HEK293 (cell line): Measurements from ENCODE around the gene TUBB3.

Experiments used
- HOXA7 ChIP-seq: sonication (generic); formaldehyde crosslinking; IDR thresholded peaks from 2 replicates; pipeline ENCODE4 v1.8.1; 2022; ENCODE audit warnings: missing genetic modification reagents, borderline replicate concordance
- HOXC10 ChIP-seq: sonication (generic); formaldehyde crosslinking; IDR thresholded peaks from 2 replicates; pipeline ENCODE4 v1.8.1; 2023; ENCODE audit warnings: mild to moderate bottlenecking, missing genetic modification reagents
- HOXD13 ChIP-seq: sonication (generic); formaldehyde crosslinking; IDR thresholded peaks from 2 replicates; pipeline ENCODE4 v1.8.0; 2022; ENCODE audit warnings: missing genetic modification reagents, borderline replicate concordance
- KLF1 ChIP-seq: fragments of 450-650 bp; formaldehyde crosslinking; IDR thresholded peaks from 2 replicates; pipeline ENCODE4 v1.5.1; 2016; ENCODE audit warnings: missing biosample characterization, missing genetic modification characterization
- KLF17 ChIP-seq: fragments of 450-650 bp; formaldehyde crosslinking; IDR thresholded peaks from 2 replicates; pipeline ENCODE4 v1.5.1; 2016; ENCODE audit warnings: missing biosample characterization, missing genetic modification characterization
- KLF8 ChIP-seq: fragments of 450-650 bp; formaldehyde crosslinking; IDR thresholded peaks from 2 replicates; pipeline ENCODE4 v1.5.1; 2016; ENCODE audit warnings: missing biosample characterization, missing genetic modification characterization
- MZF1 ChIP-seq: fragments of 450-650 bp; formaldehyde crosslinking; IDR thresholded peaks from 2 replicates; pipeline ENCODE4 v1.5.1; 2017; ENCODE audit warnings: missing biosample characterization, missing genetic modification characterization, borderline replicate concordance
- OVOL3 ChIP-seq: fragments of 450-650 bp; formaldehyde crosslinking; IDR thresholded peaks from 2 replicates; pipeline ENCODE4 v1.5.1; 2016; ENCODE audit warnings: missing biosample characterization, missing genetic modification characterization
- PRDM10 ChIP-seq: fragments of 450-650 bp; formaldehyde crosslinking; IDR thresholded peaks from 2 replicates; pipeline ENCODE4 v1.5.1; 2016; ENCODE audit warnings: missing biosample characterization, missing genetic modification characterization
- PRDM4 ChIP-seq: fragments of 450-650 bp; formaldehyde crosslinking; IDR thresholded peaks from 2 replicates; pipeline ENCODE4 v1.5.1; 2017; ENCODE audit warnings: missing biosample characterization, missing genetic modification characterization
- SALL2 ChIP-seq: fragments of 450-650 bp; formaldehyde crosslinking; IDR thresholded peaks from 2 replicates; pipeline ENCODE4 v1.5.0; 2017; ENCODE audit warnings: missing biosample characterization, mild to moderate bottlenecking, missing genetic modification characterization, borderline replicate concordance
- SCRT1 ChIP-seq: fragments of 450-650 bp; formaldehyde crosslinking; IDR thresholded peaks from 2 replicates; pipeline ENCODE4 v1.5.1; 2016; ENCODE audit warnings: missing biosample characterization, missing genetic modification characterization, borderline replicate concordance
- SETDB1 ChIP-seq: IDR thresholded peaks from one replicate; pipeline ENCODE4 v1.6.1; 2017; ENCODE audit warnings: mild to moderate bottlenecking, low read length, moderate library complexity, mixed read lengths; ENCODE audit not compliant: insufficient read length
- SP7 ChIP-seq: fragments of 450-650 bp; formaldehyde crosslinking; IDR thresholded peaks from 2 replicates; pipeline ENCODE4 v1.5.1; 2016; ENCODE audit warnings: missing biosample characterization, missing genetic modification characterization
- ZNF10 ChIP-seq: fragments of 450-650 bp; formaldehyde crosslinking; IDR thresholded peaks from 2 replicates; pipeline ENCODE4 v1.5.1; 2017; ENCODE audit warnings: missing biosample characterization, missing genetic modification characterization
- ZNF114 ChIP-seq: fragments of 450-650 bp; formaldehyde crosslinking; IDR thresholded peaks from 2 replicates; pipeline ENCODE4 v1.5.0; 2017; ENCODE audit warnings: missing biosample characterization, missing genetic modification characterization
- ZNF16 ChIP-seq: fragments of 450-650 bp; formaldehyde crosslinking; IDR thresholded peaks from 2 replicates; pipeline ENCODE4 v1.5.1; 2016; ENCODE audit warnings: low read depth, missing biosample characterization, missing genetic modification characterization
- ZNF302 ChIP-seq: fragments of 450-650 bp; formaldehyde crosslinking; IDR thresholded peaks from 2 replicates; pipeline ENCODE4 v1.5.1; 2016; ENCODE audit warnings: missing biosample characterization, missing genetic modification characterization, low read depth
- ZNF354C ChIP-seq: fragments of 450-650 bp; formaldehyde crosslinking; IDR thresholded peaks from 2 replicates; pipeline ENCODE4 v1.5.1; 2016; ENCODE audit warnings: missing biosample characterization, missing genetic modification characterization, low read depth, borderline replicate concordance
- ZNF473 ChIP-seq: fragments of 450-650 bp; formaldehyde crosslinking; IDR thresholded peaks from 2 replicates; pipeline ENCODE4 v1.5.1; 2017; ENCODE audit warnings: missing biosample characterization, missing genetic modification characterization
- ZNF529 ChIP-seq: fragments of 450-650 bp; formaldehyde crosslinking; IDR thresholded peaks from 2 replicates; pipeline ENCODE4 v1.5.1; 2017; ENCODE audit warnings: missing genetic modification characterization, missing biosample characterization; ENCODE audit not compliant: insufficient replicate concordance
- ZNF530 ChIP-seq: fragments of 450-650 bp; formaldehyde crosslinking; IDR thresholded peaks from 2 replicates; pipeline ENCODE4 v1.5.1; 2016; ENCODE audit warnings: low read depth, missing biosample characterization, missing genetic modification characterization
- ZNF560 ChIP-seq: fragments of 450-650 bp; formaldehyde crosslinking; IDR thresholded peaks from 2 replicates; pipeline ENCODE4 v1.5.1; 2017; ENCODE audit warnings: missing biosample characterization, missing genetic modification characterization, borderline replicate concordance
- ZNF571 ChIP-seq: fragments of 450-650 bp; formaldehyde crosslinking; IDR thresholded peaks from 2 replicates; pipeline ENCODE4 v1.5.0; 2017; ENCODE audit warnings: missing biosample characterization, missing genetic modification characterization
- ZNF585B ChIP-seq: fragments of 450-650 bp; formaldehyde crosslinking; IDR thresholded peaks from 2 replicates; pipeline ENCODE4 v1.5.1; 2016; ENCODE audit warnings: missing biosample characterization, missing genetic modification characterization
- ZNF660 ChIP-seq: fragments of 450-650 bp; IDR thresholded peaks from 2 replicates; pipeline ENCODE4 v1.5.1; 2018; ENCODE audit warnings: missing biosample characterization, mild to moderate bottlenecking, missing genetic modification characterization
- ZNF677 ChIP-seq: fragments of 450-650 bp; IDR thresholded peaks from 2 replicates; pipeline ENCODE4 v1.5.0; 2018; ENCODE audit warnings: missing biosample characterization, mild to moderate bottlenecking, missing genetic modification characterization, moderate library complexity
- ZNF776 ChIP-seq: fragments of 450-650 bp; formaldehyde crosslinking; IDR thresholded peaks from 2 replicates; pipeline ENCODE4 v1.5.0; 2017; ENCODE audit warnings: missing biosample characterization, missing genetic modification characterization, borderline replicate concordance
- TF ChIP-seq, protein P1 (sequence below): fragments of 450-650 bp; formaldehyde crosslinking; IDR thresholded peaks from 2 replicates; pipeline ENCODE4 v1.5.1; 2016; ENCODE audit warnings: missing biosample characterization, missing genetic modification characterization

The TUBB3 gene

GRCh38 chr16:89909777-89910716, 13.1 kb upstream of the TUBB3 start (continued):
- TF ChIP-seq PRDM10 (tag by site-specific recombination) (no peak), MZF1 (no peak), ZNF560 (no peak), HOXA7 (CRISPR knock-in tag) (no peak), SCRT1 (tag by site-specific recombination) (no peak), ZNF530 (no peak), ZNF660 (tag by site-specific recombination) (0 out of 2 replicates have a peak, but pooled peaks have one; percentile 19), KLF17 (tag by site-specific recombination) (peak; percentile 52; the same call in 1 of the 2 replicates), KLF1 (tag by site-specific recombination) (peak; percentile 62), PRDM4 (tag by site-specific recombination) (no peak; the same call in 1 of the 2 replicates), SALL2 (tag by site-specific recombination) (no peak), ZNF16 (tag by site-specific recombination) (no peak), ZNF10 (tag by site-specific recombination) (0 out of 2 replicates have a peak, but pooled peaks have one; percentile 59), ZNF571 (tag by site-specific recombination) (no peak), ZNF114 (tag by site-specific recombination) (no peak), KLF8 (tag by site-specific recombination) (no peak), OVOL3 (no peak), SP7 (tag by site-specific recombination) (0 out of 2 replicates have a peak, but pooled peaks have one; percentile 10), SETDB1 (no peak), HOXD13 (CRISPR knock-in tag) (no peak), ZNF302 (tag by site-specific recombination) (no peak), HOXC10 (CRISPR knock-in tag) (no peak), ZNF529 (tag by site-specific recombination) (no peak), ZNF473 (tag by site-specific recombination) (no peak), ZNF585B (tag by site-specific recombination) (no peak), ZNF677 (tag by site-specific recombination) (no peak), ZNF776 (no peak), ZNF354C (tag by site-specific recombination) (no peak)
- TF ChIP-seq, protein P1, sequence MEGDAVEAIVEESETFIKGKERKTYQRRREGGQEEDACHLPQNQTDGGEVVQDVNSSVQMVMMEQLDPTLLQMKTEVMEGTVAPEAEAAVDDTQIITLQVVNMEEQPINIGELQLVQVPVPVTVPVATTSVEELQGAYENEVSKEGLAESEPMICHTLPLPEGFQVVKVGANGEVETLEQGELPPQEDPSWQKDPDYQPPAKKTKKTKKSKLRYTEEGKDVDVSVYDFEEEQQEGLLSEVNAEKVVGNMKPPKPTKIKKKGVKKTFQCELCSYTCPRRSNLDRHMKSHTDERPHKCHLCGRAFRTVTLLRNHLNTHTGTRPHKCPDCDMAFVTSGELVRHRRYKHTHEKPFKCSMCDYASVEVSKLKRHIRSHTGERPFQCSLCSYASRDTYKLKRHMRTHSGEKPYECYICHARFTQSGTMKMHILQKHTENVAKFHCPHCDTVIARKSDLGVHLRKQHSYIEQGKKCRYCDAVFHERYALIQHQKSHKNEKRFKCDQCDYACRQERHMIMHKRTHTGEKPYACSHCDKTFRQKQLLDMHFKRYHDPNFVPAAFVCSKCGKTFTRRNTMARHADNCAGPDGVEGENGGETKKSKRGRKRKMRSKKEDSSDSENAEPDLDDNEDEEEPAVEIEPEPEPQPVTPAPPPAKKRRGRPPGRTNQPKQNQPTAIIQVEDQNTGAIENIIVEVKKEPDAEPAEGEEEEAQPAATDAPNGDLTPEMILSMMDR (tag by site-specific recombination), result peak; percentile 79
